Ecto neural progenitor cell (in vitro differentiated cells): Measurements from ENCODE around the gene BRD7.

Experiments
- DNase-seq: peaks from one replicate; pipeline ENCODE4 v3.0.0-alpha.2; 2018; ENCODE audit warnings: low spot score

BRD7 gene

DNA sequence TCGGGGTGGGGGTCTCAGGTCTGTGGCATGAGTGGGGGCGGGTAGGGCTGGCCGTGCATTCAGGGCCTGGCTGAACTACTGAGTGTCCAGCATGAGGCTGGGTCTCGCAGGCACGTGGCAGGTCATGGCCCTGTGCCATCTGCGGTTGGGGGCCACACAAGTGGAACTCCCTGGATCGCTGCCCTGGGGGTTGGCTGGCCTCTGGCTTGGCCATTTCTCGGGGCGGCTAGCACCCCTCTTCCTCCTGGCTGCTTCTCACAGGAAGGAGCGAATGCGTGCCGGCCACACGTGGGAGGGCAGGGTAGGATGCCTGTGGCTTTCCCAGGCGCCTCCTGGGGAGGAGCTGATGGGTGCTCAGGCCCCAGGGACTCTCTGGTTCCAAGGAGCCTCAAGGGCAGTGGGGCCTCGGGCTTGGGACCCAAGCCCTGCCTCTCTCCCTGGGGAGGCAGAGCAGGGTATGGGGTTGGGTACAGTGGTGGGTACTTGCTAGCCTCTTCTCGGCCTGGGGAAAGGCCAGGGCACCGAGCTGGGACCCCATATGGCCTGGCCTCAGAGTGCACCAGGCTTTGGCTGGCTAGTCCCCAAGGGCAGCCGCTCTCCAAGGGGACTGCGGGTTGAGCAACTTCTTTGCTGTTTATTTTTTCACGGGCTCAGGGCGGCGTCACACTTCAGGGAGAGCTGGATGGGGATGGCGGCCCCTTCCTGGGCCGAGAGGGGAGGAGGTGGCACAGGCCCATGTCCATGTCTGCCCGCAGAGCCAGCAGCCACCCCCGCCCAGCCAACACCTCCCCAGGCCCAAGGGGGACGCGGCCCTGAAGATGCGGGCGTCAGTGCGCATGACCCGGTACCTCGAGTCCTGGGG lies 65.0 kb downstream of the BRD7 start:
- DNase-seq, result peak; percentile 41

DNA sequence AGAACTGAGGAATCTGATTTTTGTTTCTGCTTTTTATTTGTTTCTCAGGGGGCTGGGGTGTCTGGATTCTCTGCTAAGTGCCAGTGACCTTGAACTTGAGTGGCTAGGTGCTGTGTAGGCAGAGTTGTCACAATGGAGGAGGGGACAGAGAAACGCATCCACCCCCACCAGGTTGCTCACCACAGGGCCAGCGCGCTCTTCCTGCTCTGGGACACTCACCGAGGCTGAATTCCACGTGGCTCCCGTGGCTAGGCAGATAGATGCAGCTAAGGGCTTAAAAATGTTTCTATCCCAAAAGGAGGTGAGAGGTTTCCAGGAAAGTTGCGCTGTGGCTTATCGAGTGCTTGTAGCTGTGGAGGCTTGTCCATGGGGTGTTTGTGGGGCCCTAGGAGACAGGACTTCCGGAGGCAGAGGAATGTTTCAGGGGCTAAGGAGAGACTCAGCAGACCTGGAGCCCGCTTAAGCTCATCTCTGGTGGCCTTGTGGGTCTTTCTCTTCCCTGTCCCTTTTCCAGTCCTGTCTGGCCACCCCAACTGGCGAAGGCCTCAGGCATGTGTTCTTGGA lies 65.7 kb downstream of the BRD7 start:
- DNase-seq, result peak; percentile 38

DNA sequence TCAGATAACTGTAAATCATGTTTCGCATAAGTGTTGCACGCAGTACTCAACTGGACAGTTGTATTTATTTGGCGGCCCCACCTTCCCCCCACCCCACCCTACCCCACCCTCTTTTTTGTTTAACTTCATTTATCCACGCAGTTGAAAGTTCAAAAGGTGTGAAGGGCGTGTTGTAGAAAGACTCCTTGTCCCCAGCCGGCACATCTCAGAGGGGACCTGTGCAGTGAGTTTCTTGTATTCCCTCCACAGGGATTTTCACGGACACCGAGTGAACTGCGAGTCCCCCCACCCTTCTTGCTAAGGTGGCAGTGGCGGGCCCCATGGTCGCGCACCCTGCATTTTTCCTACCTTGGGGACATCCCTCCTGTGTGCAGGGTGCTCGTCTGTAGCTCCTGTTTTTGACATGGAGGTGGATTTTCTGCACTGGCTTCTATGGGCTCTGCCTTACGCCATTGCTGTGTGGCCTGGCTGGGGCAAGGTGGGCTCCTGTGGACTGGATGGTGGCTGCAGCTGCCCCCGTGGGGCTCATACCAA lies 66.2 kb downstream of the BRD7 start:
- peak; percentile 24 for DNase-seq

DNA sequence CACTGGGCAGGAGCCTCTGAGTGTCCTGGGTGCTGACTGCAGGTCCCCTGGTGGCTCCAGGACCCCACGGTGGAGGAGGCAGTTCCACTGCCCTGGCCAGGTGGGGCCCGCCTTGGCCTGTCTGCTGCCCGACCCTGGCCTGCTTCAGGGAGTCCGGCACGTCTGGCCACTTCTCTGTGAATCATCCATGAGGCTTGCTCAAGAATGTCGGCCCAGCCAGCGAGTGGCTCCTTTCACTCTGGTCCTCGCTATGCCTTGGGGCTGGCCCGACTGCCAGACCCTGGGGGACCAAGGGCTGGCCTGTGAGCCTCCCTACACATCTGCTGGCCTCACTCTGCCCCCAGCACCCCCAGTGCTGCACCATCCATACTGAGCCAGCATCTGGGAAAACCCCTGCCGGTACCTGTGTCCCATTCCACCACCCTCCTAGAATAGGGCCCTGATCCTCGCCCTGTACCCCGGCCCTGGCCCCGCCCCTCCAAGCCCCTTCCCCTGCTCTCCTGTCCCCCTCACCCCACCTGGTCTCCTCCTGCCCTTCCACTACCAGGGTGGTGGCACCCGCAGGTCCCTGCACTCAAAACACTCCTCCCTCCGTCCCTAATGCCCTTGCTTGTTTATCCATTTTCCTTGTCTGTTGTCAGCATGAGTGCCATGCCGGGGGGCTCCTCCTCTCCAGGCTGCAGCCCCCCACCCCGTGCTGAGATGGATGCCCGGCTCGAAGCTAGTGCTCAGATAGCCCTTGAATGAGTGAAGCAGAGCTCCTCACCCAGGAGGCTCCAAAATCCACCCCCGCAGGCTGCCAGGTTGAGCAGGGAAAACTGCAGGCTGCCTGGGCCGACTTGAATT lies 66.9 kb downstream of the BRD7 start:
- peak; percentile 42 for DNase-seq

DNA sequence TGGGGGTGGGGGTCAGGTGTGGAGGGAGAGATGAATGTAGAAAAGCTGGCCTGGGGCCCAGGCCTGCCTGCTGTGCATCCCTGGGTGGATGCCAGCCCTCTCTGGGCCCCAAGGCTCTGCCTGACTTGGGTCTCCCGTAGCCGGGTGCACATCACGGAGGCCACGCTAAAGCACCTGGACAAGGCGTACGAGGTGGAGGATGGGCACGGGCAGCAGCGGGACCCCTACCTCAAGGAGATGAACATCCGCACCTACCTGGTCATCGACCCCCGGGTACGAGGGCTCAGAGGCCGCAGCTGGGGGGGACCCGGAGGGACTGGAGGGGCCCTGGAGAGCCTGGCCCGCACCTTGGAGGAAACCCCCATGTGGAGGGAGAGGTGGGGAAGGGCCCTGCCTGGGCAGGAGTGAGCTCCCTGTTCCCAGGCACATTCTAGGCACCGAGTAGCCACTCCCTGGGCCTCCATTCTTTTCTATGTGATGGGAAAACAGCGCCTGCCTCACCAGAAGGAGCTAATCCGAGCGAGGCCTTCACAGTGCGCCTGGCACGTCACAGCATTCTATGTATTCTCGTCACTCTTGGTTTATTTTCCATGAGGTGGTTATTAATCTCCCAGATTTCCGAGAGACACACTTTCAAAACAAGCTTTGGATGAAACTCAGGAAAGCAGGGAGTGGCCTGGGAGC lies 67.7 kb downstream of the BRD7 start:
- peak; percentile 36 for DNase-seq

- no peak for DNase-seq
Observed at GRCh38 chr16:50299508-50300105, 69.2 kb downstream of the BRD7 start.

DNA sequence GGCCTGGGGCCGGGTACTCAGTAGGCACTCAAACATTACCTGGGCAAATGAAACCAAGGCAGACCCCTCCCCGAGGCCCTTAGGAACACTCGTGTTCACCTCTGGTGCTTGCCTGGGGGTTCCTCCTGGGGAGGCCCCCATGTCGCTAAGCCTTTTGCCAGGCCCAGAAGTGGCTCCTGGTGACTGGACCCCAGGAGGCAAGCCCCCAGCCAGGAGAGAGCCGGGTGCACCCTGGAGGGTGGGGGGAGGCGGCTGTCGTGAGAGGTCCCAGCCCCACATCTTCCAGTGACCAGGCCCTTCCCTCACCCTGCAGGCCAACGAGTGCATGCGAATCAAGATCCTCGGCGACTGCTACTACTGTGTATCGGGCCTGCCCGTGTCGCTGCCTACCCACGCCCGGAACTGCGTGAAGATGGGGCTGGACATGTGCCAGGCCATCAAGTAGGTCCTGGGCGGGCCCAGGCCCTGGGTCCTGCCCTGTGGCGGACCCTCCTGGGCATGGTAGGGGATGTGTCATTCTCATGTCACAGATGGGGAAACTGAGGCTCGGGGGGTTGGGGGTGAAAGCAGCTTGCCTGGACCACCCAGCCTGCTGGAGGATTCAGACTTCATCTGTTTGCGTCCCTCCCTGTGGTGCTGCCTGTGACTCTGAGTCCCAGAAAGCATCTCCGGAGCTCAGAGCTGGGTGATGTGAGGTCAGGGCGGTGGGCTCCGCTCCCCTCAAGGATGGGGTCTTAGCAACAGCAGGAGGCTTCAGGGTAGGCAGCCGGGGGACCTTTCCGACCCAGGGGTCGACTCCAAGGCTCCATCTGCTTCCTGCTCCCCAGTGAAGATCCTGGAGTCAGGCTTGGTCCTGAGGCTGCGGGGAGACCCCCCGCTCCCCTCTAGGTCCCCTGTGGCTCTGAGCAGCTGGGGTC lies 69.9 kb downstream of the BRD7 start:
- DNase-seq, result no peak

DNA sequence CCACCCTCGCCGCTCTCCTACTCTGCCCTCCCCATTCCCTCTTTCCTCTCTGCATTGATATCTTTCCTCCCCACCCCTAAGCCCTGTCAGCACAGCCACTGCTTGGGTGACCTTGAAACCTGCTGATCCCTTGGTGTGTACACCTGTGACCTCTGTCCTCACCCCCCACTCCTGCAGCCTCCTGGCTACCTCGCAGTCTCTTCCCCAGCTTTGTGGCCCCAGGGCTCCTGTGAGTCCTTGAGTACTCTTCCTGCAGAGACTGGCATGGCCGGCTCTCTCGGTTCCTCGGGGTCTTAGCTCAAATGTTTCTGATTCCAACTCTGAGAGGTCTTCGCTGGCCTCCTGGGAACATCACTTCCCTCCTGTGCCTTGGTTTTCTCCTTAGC lies 70.7 kb downstream of the BRD7 start:
- DNase-seq, result no peak

DNA sequence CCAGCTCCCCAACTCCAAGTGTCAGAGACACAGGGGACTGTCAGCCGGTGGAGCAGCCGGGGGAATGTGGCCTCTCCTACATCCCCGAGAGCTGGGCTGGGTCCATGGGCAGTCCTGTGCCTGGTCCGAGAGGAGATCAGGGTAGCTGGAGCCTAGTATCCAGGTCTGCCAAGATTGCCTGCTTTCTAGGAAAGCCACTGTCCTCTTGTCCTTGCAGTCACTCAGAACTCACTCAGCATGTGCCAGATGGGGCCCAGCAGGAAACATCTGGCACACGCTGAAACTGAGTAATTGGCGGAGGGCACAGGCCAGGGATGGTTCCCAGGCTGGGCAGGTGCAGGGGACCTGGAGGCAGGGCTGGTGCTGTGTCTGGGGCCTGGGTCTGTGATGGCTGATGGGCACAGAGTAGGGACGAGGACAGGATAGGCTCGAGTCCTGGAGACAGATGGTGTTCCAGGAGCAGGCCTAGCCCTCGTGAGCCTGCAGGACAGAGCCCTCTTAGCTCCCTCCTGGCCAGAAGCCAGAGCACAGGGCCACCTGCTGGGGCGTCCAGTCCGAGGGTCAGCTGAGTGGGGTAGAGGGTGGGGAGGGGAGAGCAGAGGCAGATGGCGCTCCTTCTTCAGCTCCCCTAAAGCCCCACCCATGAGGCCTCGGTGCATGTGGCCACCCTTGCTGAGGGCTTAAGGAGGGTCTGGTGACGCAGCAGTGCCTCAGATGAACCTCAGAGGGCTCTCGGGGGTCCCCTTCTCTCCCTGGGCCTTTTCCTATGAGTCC lies 71.3 kb downstream of the BRD7 start:
- no peak for DNase-seq

GRCh38 chr16:50296807-50297206 lies 72.0 kb downstream of the BRD7 start:
- no peak for DNase-seq

DNA sequence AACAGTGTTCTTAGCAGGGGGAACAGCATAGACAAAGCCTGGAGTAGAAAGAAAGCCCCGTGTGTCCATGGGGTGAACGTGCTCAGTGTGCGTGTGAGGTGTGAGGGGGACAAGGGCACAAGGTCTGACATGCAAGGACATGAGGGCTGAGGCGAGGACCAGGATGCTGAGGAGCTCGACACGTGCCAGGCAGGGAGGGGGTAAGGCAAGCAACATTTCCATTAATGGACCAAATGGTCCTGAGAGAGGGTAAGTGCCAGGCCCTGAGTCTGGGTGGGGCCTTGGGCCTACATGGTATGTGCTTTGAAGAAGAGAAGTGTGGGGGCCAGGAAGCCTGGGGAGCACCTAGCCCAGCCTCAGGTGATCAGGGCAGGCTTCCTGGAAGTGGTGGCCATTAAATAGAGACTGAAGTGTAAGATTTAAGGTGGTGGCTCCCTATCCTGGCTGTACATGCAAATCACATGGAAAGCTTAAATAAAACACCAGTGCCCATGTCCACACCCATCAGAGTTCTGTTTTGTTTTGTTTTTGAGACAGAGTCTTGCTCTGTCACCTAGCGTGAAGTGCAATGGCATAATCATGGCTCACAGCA lies 73.2 kb downstream of the BRD7 start:
- DNase-seq, result no peak

- no peak for DNase-seq
Observed at GRCh38 chr16:50294955-50295354, 73.8 kb downstream of the BRD7 start.

GRCh38 chr16:50293994-50294855 lies 74.6 kb downstream of the BRD7 start:
- DNase-seq, result no peak

DNA sequence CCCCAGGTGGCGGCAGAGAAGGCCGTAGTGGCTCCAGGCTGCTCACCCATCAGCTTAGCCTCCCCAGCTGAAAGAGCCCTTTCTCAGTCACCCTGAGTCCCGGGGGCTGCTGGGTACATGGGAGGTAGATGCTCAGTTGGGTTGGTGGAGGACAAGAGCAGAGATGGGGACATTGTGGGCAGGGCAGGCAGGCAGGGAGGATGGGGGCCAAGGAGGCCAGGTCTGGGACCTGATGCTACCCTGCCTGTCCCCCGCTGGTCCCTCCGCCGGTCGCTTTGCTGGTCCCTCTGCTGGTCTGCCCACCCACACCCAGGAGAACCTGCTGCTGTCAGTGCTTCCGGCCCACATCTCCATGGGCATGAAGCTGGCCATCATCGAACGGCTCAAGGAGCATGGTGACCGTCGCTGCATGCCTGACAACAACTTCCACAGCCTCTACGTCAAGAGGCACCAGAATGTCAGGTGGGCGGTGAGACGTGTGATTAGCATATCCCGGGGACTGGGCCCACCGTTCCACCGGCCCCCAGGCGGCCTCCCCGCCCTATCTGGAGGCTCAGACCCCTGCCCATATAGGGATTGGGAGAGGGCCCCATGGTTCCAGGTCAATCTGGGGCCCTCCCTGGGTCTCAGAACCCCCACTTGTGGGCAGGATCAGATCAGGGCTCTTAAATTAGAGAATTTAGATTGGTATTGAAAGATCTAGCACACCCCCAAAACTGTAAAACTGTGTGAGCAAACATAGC lies 75.6 kb downstream of the BRD7 start:
- DNase-seq, result no peak

GRCh38 chr16:50292566-50292948 lies 76.2 kb downstream of the BRD7 start:
- DNase-seq, result no peak

GRCh38 chr16:50291719-50292565 lies 76.8 kb downstream of the BRD7 start:
- no peak for DNase-seq

GRCh38 chr16:50290856-50291255 lies 77.9 kb downstream of the BRD7 start:
- DNase-seq, result no peak
